Amniotic epithelial cell (primary cell): ENCODE measurements around the gene GATA3.

Experiments
- DNase-seq: peaks from one replicate; pipeline ENCODE4 v3.0.0-alpha.2; 2010; ENCODE audit warnings: low read depth

GATA3 gene

GRCh38 chr10:8037941-8038894 lies 16.3 kb upstream of the GATA3 start:
- DNase-seq, result no peak

- DNase-seq, result no peak
Observed at GRCh38 chr10:8039321-8039881, 15.1 kb upstream of the GATA3 start.

- no peak for DNase-seq
Observed at GRCh38 chr10:8040651-8041050, 13.8 kb upstream of the GATA3 start.

- no peak for DNase-seq
Observed at GRCh38 chr10:8041284-8041991, 13.1 kb upstream of the GATA3 start.

GRCh38 chr10:8041992-8042720 lies 12.3 kb upstream of the GATA3 start:
- no peak for DNase-seq

GRCh38 chr10:8042721-8043568 lies 11.5 kb upstream of the GATA3 start:
- no peak for DNase-seq

- DNase-seq, result no peak
Observed at GRCh38 chr10:8043569-8044306, 10.8 kb upstream of the GATA3 start.

GRCh38 chr10:8044331-8044907 lies 10.1 kb upstream of the GATA3 start:
- no peak for DNase-seq

- DNase-seq, result no peak
Observed at GRCh38 chr10:8044908-8045725, 9.4 kb upstream of the GATA3 start.

GRCh38 chr10:8045726-8046494 lies 8.6 kb upstream of the GATA3 start:
- no peak for DNase-seq

- DNase-seq, result no peak
Observed at GRCh38 chr10:8047452-8048280, 6.8 kb upstream of the GATA3 start.

- DNase-seq, result no peak
Observed at GRCh38 chr10:8048281-8049008, 6.0 kb upstream of the GATA3 start.

GRCh38 chr10:8049045-8049864 lies 5.2 kb upstream of the GATA3 start:
- DNase-seq, result no peak

GRCh38 chr10:8049865-8050555 lies 4.5 kb upstream of the GATA3 start:
- no peak for DNase-seq

- peak; percentile 33 for DNase-seq
Observed at GRCh38 chr10:8050556-8051108, 3.9 kb upstream of the GATA3 start.
